A673 (cell line): ENCODE data around the gene ELAVL3.

ENCODE experiments used
- EZH2 ChIP-seq: fragments of 200-600 bp; sonication (generic); IDR thresholded peaks from 2 replicates; pipeline ENCODE4 v1.6.1; 2017; ENCODE audit warnings: borderline replicate concordance, low read depth, mild to moderate bottlenecking, mixed read lengths, antibody characterized with exemption, low read length; ENCODE audit not compliant: poor library complexity, severe bottlenecking
- TF ChIP-seq, protein P1 (sequence below): fragments of 300-800, 200-600 bp; sonication (generic); conservative IDR thresholded peaks from 2 replicates; pipeline ENCODE4 v1.5.1; 2017; ENCODE audit warnings: low read depth, mild to moderate bottlenecking, antibody characterized with exemption, low read length, moderate library complexity, mixed read lengths

DNA sequence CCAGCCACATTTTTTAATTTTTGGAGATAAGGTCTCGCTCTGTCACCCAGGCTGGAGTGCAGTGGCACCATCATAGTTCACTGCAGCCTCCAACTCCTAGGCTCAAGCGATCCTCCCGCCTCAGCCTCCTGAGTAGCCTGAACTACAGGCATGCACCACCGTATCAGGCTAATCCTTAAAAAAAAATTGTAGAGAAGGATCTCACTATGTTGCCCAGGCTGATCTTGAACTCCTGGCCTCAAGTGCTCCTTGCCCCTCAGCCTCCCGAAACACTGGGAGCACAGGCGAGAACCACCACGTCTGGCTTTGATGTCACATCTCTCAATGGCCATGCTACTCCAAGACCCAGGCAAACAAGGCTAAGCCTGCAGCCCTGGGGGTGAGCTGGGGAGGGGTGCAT lies 24.2 kb downstream of the ELAVL3 start:
- TF ChIP-seq, protein P1, sequence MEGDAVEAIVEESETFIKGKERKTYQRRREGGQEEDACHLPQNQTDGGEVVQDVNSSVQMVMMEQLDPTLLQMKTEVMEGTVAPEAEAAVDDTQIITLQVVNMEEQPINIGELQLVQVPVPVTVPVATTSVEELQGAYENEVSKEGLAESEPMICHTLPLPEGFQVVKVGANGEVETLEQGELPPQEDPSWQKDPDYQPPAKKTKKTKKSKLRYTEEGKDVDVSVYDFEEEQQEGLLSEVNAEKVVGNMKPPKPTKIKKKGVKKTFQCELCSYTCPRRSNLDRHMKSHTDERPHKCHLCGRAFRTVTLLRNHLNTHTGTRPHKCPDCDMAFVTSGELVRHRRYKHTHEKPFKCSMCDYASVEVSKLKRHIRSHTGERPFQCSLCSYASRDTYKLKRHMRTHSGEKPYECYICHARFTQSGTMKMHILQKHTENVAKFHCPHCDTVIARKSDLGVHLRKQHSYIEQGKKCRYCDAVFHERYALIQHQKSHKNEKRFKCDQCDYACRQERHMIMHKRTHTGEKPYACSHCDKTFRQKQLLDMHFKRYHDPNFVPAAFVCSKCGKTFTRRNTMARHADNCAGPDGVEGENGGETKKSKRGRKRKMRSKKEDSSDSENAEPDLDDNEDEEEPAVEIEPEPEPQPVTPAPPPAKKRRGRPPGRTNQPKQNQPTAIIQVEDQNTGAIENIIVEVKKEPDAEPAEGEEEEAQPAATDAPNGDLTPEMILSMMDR = no peak
- no peak for TF ChIP-seq EZH2
